CD1c-positive myeloid dendritic cell (primary cell): ENCODE results near the gene FRMD4A.
"Not testable (repeated sequence)": the region's sequence is repeated elsewhere in the genome, so short reads cannot be mapped to it uniquely, and the experiment has no call there.

Experiments used
- DNase-seq: peaks from one replicate; pipeline ENCODE4 v3.0.0-alpha.2; 2016; ENCODE audit errors: extremely low spot score

The FRMD4A gene

DNA sequence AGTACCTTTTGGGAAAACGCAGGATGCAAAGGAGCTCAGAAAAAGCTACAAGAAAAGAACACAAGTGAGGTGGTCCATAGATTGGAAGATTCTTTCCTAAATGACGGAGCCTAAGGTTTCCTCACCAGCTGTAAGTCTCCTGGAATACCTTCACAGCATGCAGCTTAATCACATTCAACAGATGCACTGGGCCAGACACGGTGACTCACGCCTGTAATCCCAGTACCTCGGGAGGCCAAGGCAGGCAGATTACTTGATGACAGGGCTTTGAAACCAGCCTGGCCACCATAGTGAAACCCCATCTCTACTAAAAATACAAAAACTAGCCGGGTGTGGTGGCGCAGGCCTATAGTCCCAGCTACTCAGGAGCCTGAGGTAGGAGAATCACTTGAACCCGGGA lies 228.7 kb downstream of the FRMD4A start:
- no peak for DNase-seq

DNA sequence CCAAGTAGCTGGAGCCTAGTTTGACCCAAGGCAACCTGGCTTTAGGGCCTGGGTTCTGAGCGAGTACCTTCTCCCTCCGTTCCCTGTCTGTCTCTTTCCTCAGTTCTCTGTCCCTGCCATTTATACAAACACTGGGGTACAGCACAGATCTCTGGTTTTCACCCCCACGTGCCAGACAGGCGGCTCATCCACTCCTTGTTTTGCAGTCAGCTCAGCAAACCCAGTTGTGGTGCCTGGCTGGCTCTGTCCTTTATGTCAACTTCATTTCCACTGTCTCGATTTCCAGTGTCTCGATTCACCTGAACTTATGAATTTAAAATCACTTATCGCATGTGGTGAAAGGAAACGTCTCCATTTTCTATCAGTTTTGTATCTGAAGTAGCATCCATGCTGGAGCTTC lies 230.8 kb downstream of the FRMD4A start:
- no peak for DNase-seq

DNA sequence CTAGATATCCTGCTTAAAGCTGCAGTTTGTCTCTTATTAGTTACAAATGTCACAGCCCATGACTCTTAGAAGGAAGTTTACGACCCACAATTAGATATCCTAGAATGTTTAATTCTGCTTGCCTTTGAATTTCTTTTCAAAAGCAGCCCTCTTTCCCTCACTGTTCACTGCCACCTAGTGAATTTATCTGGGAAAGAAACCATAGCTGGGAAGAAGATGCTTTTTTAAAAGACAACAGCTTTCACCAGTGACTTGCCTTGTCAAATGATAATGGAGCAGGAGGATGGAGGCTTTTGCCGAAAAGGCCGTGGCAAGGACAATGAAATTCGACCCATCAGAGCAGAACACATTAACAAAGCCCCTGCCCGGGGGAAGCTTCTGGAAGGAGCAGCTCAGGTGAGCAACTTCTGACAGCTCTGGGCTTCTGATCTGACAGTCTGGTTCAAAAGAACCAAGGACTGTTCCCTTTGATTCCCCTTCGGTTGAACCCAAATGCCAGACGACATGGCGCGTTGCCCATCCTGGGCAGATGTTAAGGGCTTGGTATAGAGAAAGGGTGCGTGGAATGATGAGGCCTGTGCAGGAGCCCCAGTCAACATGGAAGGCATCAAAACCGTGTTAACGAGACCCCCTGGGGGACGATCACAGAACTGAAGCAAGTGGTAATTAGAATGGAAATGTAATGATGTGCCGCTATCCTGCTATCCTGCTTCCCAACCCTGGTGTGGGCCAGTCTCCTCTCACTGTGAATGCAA lies 236.8 kb downstream of the FRMD4A start:
- DNase-seq = no peak

DNA sequence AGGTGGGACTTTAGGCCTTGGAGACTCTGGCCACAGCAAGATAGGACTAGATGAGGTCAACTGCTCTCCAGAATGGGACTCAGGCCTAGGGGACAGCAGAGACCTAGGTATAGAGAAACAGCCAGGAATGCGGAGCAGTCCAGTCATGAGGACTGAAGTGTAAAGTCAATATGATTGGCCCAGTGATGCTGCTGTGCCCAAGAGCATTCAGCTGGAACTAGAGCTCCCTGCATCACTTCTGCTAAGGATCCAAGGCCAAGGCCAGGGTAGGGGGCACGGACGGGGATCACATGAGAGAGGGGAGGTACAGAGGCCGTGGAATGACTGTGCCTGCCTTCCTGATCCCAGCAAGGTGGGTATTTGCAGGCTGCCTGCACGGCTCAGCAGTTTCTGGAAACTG lies 237.9 kb downstream of the FRMD4A start:
- no peak for DNase-seq

DNA sequence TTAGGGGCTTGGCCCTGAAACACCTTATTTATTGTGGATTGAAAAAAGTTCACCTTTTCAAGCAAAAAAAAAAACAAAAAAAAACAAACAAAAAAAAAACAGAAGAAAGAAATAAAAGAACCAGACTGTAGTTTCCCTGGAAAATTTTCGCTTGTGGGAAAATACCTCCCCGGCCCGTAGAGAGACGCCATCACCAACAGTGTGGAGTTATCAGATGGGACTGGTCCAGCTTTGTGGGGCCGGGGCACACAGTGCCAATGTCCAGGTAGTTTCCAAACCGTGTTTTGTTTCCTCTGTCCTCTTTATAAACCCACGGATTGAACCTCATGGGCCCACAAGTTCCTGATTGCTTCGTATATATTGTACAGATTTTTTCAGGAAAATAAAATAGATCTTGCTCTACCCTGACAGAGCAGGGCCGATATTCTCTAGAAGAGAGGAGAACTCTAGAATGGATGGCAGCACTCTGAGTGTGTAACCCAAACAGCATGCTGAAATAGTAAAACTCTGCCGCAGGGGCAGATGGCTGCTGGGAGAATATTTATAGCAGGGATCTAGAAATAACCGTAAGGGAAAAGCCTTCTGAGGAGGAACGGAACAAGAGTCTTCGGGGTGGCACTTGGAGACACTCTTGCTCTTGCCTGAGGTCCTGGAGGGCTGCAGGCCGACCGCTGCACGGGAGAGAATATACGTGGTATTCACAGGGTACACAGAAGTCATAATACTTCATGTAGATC lies 241.0 kb downstream of the FRMD4A start:
- DNase-seq = no peak

DNA sequence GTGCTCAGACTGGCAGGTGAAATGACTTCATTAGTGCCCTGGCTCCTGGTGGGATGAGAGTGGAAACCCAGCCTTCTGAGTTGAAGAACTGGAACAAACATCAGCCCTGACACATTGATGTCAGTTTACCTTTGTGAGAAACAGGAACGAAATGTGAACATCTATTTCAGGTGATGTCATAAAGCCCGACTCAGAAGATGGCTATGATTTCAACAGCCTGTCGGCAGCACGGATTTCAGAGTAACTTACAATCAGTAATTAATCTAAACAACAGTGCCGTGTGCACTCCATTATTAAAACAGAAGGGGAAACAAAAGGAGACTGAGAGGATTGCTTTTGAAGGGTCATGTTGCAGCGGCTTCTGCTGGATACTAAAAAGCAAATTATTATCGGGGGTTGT lies 243.2 kb downstream of the FRMD4A start:
- no peak for DNase-seq

DNA sequence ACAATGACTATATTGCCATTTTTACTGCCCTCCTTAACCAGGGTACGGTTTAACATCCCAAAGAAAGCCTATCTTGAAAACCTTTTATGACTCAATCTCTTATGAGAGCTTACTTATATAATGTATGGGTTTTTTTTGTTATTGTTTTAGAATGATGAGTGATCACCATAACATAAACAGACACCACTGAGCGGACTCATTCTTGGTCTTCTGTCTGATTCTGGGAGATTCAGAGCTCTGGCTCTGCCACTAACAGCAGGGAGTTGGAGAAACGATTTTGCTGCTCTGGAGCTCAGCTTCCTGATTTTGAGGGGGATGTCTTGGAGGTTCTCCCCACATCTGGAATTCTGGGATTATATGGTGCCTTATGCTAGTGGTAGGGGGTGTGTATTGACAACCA lies 244.1 kb downstream of the FRMD4A start:
- DNase-seq = no peak

DNA sequence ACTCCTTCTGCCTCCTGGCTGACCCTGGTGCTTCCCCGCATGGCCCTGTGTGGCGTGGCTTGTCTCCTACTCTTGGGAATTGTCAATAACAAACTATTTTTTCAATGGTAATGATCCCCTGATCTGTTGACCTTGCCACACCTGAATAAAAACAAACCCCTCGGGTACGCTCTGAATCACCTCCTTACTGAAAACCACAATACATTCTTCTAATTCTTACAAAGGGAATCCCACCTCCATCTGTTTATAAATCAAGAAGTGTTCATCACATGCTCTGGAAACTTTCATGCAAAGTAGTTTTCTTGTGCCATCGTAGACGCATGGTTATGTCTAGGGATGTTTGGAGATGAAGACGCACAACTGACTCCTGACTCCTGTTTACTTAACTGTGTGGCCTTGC lies 245.8 kb downstream of the FRMD4A start:
- DNase-seq = no peak

DNA sequence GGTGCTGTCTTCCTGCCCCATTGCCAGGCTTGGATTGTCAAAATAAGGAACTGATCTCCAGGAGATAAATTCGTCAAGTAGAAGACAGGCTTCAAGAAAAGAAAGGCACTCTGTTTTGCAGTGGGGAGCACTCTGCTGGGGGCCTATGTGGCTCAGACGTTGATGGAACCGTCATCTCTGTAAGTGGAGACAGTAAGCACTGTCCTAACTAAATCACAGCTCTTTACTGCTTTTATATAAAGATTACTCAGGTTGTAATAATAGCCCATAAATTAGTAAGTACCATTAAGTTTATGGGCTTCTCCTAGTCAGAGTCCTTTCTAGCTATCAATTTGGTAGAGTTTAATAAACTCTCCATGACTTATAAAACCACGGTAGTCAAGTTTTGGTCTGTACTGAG lies 249.9 kb downstream of the FRMD4A start:
- no peak for DNase-seq

DNA sequence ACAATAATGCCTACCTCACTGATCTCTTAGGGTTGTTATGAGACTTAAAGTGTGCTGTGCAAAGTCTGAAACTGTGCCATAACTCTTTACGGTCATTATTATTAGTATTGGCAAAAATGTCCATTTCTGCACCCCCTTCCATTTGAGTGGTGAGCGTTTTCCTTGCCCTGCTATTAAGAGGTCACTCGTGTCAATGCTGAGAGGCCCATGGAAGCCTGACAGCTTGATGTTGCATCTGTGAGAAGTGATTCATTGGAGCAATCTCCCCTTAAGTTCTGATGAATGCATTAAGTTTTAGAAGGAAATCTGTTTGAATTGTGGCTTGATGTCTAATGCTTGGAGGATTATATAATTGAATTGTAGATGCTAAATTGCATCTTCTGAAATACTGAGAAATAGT lies 253.3 kb downstream of the FRMD4A start:
- no peak for DNase-seq

DNA sequence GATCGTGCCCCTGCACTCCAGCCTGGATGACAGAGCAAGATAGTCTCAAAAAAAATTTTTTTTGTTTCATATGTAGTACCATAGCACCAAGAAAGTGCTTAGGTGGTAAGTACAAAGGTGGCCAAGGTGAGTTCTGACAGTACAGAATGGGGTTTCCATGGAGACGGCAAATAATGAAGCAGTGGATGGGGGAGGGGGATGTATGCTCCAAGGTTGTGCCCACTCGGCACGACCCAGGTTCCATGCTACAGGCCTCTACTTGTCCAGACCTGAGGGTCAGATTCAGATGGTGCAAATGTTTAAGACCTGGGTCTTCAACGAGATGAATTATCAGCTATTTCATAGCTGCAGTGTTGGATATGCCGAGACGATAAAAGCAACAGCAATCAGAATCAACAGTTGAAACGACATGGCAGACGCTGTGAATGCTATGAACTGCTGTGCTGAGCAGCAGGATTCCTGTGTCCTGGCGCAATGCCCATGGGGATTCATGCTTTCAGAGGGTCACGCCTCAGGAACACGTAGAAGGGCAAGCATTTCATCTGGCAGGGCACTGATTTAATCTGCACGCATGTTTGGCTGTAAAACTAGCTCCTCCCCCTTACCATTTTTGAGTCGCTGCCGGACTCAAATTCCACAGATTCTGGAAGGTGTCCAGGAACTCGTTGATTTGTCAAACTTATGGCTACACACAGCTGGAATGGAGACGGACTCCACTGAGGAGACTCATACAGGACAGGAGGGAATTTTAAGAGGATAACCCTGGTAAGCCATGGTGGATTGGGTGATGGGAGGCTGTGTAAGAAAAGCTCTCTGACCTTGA lies 256.5 kb downstream of the FRMD4A start:
- DNase-seq = no peak

DNA sequence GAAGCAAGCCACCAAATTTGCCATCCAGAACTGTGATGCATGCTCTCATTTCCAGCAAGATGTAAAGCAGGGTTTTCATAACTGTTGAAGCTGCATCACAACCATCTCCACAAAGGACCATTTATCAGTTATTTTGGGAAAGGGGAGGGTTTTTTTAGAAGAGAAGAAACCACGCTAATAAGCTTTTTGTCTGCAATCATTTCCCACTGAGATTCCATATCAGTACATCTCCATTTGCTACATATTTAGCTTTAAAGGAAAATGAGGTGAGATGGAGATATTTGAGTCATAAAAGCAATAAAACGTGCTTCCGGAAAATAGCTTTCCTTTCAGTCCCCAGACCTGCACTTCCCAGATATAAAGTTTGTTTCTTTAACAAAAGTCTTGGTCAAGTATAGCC lies 258.2 kb downstream of the FRMD4A start:
- DNase-seq = no peak

DNA sequence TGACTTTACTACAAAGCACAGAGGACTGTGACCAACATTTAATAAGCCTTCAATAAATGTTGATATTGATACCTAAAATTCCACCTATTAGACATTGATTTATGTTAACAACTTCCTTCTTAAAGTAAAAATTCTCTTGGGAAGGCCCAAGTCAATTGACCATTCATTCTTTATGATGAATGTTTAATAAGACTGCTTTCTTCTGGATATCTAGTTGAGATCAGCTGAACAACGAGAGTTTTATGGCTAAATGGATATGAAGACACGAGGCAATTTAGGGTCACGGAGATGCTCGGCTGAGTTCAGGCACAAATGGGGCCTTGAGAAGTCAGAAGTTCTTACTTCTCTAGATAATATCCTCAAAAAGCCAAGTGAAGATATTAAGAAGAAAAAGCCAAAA lies 258.8 kb downstream of the FRMD4A start:
- DNase-seq = no peak

DNA sequence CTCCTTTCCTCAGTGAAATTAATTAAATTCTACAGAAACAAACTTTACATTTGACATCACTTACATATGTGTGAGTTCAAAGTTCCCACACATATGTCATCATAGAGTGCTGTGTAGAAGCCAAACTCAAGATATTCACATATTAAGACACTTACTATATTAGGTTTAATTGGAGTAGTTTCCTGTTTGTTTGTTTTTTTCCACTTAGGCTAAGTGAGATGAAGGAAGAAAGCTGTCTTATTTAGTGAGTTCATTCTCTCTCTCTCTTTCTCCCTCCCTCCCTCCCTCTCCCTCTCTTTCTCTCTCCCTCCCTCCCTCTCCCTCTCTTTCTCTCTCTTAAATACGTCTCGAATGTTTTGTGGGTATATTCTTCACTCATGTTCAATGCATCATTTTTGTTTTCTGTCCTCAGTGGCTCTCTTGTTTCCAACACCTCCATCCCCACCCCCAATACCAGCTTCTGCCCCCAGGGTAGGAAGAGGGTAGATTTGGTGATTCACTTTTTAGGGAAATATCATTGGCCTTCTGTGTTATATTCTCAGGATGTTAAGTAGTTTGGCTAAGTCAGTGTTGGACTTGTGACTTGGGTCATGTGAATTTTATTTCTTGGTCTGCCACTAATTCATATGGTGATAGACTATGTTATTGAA lies 262.0 kb downstream of the FRMD4A start:
- no peak for DNase-seq

DNA sequence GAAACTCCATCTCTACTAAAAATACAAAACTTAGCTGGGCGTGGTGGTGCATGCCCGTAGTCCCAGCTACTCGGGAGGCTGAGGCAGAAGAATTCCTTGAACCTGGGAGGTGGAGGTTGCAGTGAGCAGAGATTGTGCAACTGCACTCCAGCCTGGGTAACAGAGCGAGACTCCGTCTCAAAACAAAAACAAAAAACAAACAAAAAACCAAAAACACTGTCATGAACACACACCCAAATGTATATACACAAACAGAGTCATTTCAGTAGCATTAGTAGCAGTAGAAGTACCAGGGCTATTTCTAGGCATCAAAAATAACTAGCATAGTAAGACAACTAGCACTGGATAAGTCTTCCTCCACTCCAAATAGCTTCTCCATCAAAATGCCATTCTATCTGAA lies 263.1 kb downstream of the FRMD4A start:
- not testable (repeated sequence) for DNase-seq

DNA sequence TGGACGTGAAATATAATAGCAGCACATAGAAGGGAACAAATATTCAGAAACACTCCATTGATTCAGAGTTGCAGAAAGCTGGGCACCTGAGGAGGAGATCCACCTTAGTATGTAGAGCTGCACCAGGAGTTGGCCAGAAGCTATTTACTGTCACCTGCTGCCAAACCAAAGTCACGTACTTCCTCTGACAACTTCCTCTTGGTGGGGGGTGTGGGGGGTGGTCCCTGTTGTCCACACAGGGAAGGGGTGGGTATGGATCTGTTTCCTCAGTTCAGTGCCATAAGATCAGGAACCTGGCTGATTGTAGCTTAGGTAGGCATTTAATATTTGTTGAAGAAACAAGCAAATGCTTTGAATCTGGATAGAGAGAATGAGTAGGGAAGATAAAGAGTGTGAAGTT lies 264.6 kb downstream of the FRMD4A start:
- DNase-seq = no peak

DNA sequence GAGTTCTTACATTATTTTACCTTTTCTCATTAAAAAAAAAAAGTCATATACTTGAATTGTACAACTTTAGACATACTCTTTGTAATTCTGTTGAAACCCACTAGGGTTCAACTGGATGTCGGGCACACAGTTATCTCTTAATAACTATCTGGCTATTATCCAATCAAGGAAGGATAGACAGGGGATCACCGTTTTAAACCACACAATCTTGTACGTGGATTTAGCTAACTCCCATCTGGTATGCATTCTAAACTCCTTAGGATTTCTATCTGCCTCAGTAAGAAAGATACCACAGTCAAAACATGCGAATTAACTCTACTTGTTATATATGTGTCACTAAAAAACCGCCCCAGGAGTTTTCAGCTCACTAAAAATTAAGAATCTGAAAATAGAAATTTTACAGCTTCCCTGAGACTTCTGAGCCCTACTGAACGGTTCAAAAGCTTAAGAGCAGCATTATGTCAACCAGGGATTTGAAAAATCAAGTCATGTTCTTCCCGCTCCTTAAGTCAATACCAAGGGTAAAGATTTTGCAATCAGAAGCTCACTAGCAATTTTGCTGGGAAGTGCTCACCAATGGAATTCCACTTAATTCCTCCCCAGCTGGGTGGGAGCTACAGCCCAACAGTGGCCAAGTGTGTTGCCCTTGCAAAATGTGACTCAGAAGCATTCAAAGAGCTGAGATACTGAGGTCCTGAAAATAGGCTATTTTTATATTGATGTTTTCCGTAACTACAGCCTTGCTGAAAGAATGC lies 267.0 kb downstream of the FRMD4A start:
- DNase-seq = no peak

DNA sequence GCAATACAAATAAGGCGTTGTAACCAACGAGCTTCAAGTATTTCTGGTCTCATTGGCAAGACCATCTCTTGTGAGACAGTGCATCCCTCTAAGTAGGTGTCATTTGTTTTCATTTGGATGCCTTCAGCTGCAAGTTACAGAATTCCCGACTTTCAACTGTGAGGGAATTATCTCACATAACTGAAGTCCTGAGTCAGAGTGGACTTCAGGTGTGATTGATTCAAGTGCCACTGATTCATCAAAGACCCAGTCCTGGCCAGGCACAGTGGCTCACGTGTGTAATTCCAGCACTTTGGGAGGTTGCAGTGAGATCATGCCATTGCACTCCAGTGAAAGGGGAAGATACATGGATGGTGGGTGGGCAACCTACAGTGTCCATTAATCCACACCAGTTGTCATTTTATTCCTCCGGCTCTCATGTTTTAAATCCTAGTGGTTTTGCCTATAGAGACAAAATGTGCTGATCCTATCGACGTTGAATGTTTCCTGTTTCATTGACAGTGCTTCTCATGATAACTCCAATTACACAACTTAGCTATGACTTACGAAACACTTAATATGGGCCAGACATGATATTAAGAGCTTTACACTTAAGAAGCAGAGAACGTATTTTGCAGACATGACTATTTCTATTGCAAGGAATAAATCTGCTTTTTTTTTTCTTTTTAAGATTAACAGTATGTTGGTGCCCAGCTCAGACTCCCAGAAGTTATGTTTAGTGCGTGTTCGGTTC lies 268.0 kb downstream of the FRMD4A start:
- DNase-seq = no peak

DNA sequence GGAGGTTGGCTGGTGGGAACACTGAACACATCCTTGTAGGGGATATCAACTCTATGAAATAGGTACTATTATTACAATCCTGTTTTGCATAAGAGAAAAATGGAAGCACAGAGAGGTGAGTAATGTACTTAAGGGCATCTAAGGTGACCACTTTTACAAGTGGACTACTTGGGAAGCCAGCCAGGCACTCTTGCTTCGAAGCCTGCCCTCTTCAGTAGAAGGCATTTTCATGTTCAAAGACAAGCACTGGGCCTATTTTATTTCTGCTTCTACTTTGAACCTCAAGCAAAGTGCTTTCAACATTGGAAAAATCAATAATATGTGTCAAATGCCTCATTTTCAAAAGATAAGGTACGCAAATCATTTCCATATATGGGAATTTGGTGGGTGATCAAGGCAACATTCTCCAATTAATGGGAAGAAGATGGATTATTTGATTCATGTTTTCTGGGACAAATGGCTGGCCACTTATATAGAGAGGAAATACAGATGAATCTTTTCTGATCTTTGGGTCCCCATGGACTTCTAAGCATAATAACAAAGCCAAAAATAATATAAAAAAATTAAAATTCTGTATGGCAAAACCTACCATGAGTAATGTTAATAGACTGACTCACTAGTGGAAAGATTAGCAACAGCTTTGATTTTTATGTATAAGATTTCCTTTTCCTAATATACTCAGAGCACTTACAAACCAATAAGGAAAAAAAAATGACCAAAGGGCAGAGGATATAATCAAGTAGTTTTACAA lies 270.2 kb downstream of the FRMD4A start:
- DNase-seq = no peak
